ENCODE measurements around the gene WWOX.

The WWOX gene

DNA sequence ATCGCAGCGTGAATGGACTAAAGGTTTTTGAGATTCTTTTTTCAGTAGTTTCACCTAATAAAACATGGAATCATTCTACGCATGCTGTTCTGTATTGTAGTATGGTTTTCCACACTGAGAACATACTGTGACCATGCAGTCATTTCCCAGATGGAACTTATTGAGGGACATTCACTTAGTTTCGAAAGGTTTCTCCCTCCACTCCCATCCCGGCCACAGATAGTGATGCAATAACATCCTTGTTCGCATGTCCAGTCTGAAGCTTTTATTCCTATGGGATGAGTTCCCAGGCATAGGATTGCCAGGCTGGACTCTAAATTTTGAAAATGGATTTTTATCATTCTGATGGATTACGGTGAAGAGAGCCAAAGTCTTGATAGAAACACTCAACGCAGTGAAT is 420.4 kb downstream of the WWOX start:
- no peak for DNase-seq
- no peak overlapping the region for H2AFZ ChIP-seq (ENCODE audit: insufficient read depth, low read length, poor library complexity)

GRCh38 chr16:78520470-78520869 is 421.0 kb downstream of the WWOX start:
- Histone ChIP-seq H3K9me3 (ENCODE audit: insufficient read depth, low read depth, low read length) (peaks cover 2% of the 10 kb centered on the region), H3K18ac (ENCODE audit: low read length) (no peak overlapping the region), H4K91ac (ENCODE audit: low read depth, low read length) (no peak overlapping the region), H3K23ac (ENCODE audit: low read length) (no peak overlapping the region), H3K14ac (ENCODE audit: low read length) (no peak overlapping the region), H4K8ac (ENCODE audit: low read depth, low read length) (no peak overlapping the region), H3K4me3 (ENCODE audit: low read depth, low read length) (no peak overlapping the region), H3K79me1 (ENCODE audit: low read length) (no peaks in the 10 kb centered on the region), H3K79me2 (ENCODE audit: control insufficient read depth, insufficient read depth, low read length, poor library complexity) (no peaks in the 10 kb centered on the region), H3K4me1 (ENCODE audit: control insufficient read depth in 1 of 2, insufficient read depth in 2 of 2, low read length in 2 of 2) (no peaks in the 10 kb centered on the region), H2AFZ (ENCODE audit: insufficient read depth, low read length, poor library complexity) (no peak overlapping the region), H4K12ac (ENCODE audit: low read depth, low read length) (no peak overlapping the region), H2BK12ac (ENCODE audit: low read length) (no peak overlapping the region), H2BK5ac (ENCODE audit: low read depth, low read length, poor library complexity) (no peak overlapping the region), H3K27me3 (ENCODE audit: insufficient read depth, low read length) (no peaks in the 10 kb centered on the region), H3K9ac (ENCODE audit: low read length) (no peak overlapping the region), H3K36me3 (ENCODE audit: control insufficient read depth in 1 of 2, insufficient read depth in 2 of 2, low read length in 2 of 2) (no peaks in the 10 kb centered on the region), H2BK120ac (ENCODE audit: insufficient read depth, low read length, poor library complexity) (no peak overlapping the region), H3K4me2 (ENCODE audit: low read length) (no peak overlapping the region), H2AK5ac (ENCODE audit: low read length) (no peak overlapping the region), H3K4ac (ENCODE audit: low read depth, low read length) (no peak overlapping the region), H3K27ac (ENCODE audit: low read depth, low read length) (no peak overlapping the region)
- DNase-seq, result no peak
- WGBS (ENCODE audit: extremely low coverage, insufficient coverage, insufficient read length), result no CpG with 5 or more reads among the region's 5 CpGs

More for the DNA sequence above, 420.4 kb downstream of the WWOX start:
- H3K27ac ChIP-seq (ENCODE audit: low read depth, low read length), result no peak overlapping the region
- no peak overlapping the region for H3K18ac ChIP-seq (ENCODE audit: low read length)
- no peaks in the 10 kb centered on the region for H3K27me3 ChIP-seq (ENCODE audit: insufficient read depth, low read length)
- H2BK120ac ChIP-seq (ENCODE audit: insufficient read depth, low read length, poor library complexity), result no peak overlapping the region
- no peak overlapping the region for H3K23ac ChIP-seq (ENCODE audit: low read length)
- no peak overlapping the region for H4K8ac ChIP-seq (ENCODE audit: low read depth, low read length)
- H2BK5ac ChIP-seq (ENCODE audit: low read depth, low read length, poor library complexity), result no peak overlapping the region
- H3K36me3 ChIP-seq (ENCODE audit: control insufficient read depth in 1 of 2, insufficient read depth in 2 of 2, low read length in 2 of 2), result no peaks in the 10 kb centered on the region
- no peaks in the 10 kb centered on the region for H3K79me2 ChIP-seq (ENCODE audit: control insufficient read depth, insufficient read depth, low read length, poor library complexity)
- H3K79me1 ChIP-seq (ENCODE audit: low read length), result no peaks in the 10 kb centered on the region
- H3K4me1 ChIP-seq (ENCODE audit: control insufficient read depth in 1 of 2, insufficient read depth in 2 of 2, low read length in 2 of 2), result no peaks in the 10 kb centered on the region
- no peak overlapping the region for H3K14ac ChIP-seq (ENCODE audit: low read length)
- peaks cover 2% of the 10 kb centered on the region for H3K9me3 ChIP-seq (ENCODE audit: insufficient read depth, low read depth, low read length)
- WGBS (ENCODE audit: extremely low coverage, insufficient coverage, insufficient read length), result no CpG with 5 or more reads among the region's 8 CpGs
- H2AK5ac ChIP-seq (ENCODE audit: low read length), result no peak overlapping the region
- H3K9ac ChIP-seq (ENCODE audit: low read length), result no peak overlapping the region
- no peak overlapping the region for H3K4me3 ChIP-seq (ENCODE audit: low read depth, low read length)
- no peak overlapping the region for H2BK12ac ChIP-seq (ENCODE audit: low read length)
- no peak overlapping the region for H4K12ac ChIP-seq (ENCODE audit: low read depth, low read length)
- no peak overlapping the region for H4K91ac ChIP-seq (ENCODE audit: low read depth, low read length)
- H3K4me2 ChIP-seq (ENCODE audit: low read length), result no peak overlapping the region
- no peak overlapping the region for H3K4ac ChIP-seq (ENCODE audit: low read depth, low read length)

- no peak overlapping the region for H2AK5ac ChIP-seq (ENCODE audit: low read length)
- no peak overlapping the region for H2BK5ac ChIP-seq (ENCODE audit: low read depth, low read length, poor library complexity)
- no peak overlapping the region for H3K9ac ChIP-seq (ENCODE audit: low read length)
- H3K4me1 ChIP-seq (ENCODE audit: control insufficient read depth in 1 of 2, insufficient read depth in 2 of 2, low read length in 2 of 2), result no peaks in the 10 kb centered on the region
- H3K9me3 ChIP-seq (ENCODE audit: insufficient read depth, low read depth, low read length), result peaks cover 2% of the 10 kb centered on the region
- no CpG with 5 or more reads among the region's 5 CpGs for WGBS (ENCODE audit: extremely low coverage, insufficient coverage, insufficient read length)
- H3K4me2 ChIP-seq (ENCODE audit: low read length), result no peak overlapping the region
- H3K79me1 ChIP-seq (ENCODE audit: low read length), result no peaks in the 10 kb centered on the region
- no peak overlapping the region for H2BK12ac ChIP-seq (ENCODE audit: low read length)
- H2BK120ac ChIP-seq (ENCODE audit: insufficient read depth, low read length, poor library complexity), result no peak overlapping the region
- H4K12ac ChIP-seq (ENCODE audit: low read depth, low read length), result no peak overlapping the region
- no peak overlapping the region for H3K18ac ChIP-seq (ENCODE audit: low read length)
- no peak for DNase-seq
- H3K27me3 ChIP-seq (ENCODE audit: insufficient read depth, low read length), result no peaks in the 10 kb centered on the region
- no peaks in the 10 kb centered on the region for H3K36me3 ChIP-seq (ENCODE audit: control insufficient read depth in 1 of 2, insufficient read depth in 2 of 2, low read length in 2 of 2)
- no peak overlapping the region for H3K14ac ChIP-seq (ENCODE audit: low read length)
- H3K79me2 ChIP-seq (ENCODE audit: control insufficient read depth, insufficient read depth, low read length, poor library complexity), result no peaks in the 10 kb centered on the region
- no peak overlapping the region for H4K8ac ChIP-seq (ENCODE audit: low read depth, low read length)
- H3K4me3 ChIP-seq (ENCODE audit: low read depth, low read length), result no peak overlapping the region
- H3K27ac ChIP-seq (ENCODE audit: low read depth, low read length), result no peak overlapping the region
- H3K23ac ChIP-seq (ENCODE audit: low read length), result no peak overlapping the region
- H4K91ac ChIP-seq (ENCODE audit: low read depth, low read length), result no peak overlapping the region
- no peak overlapping the region for H3K4ac ChIP-seq (ENCODE audit: low read depth, low read length)
- H2AFZ ChIP-seq (ENCODE audit: insufficient read depth, low read length, poor library complexity), result no peak overlapping the region
These were observed 422.9 kb downstream of the WWOX start for GRCh38 chr16:78522327-78522726.

- Histone ChIP-seq H2AK5ac (ENCODE audit: low read length) (no peak overlapping the region), H4K91ac (ENCODE audit: low read depth, low read length) (no peak overlapping the region), H3K27me3 (ENCODE audit: insufficient read depth, low read length) (no peaks in the 10 kb centered on the region), H3K79me2 (ENCODE audit: control insufficient read depth, insufficient read depth, low read length, poor library complexity) (no peaks in the 10 kb centered on the region), H2BK12ac (ENCODE audit: low read length) (no peak overlapping the region), H3K23ac (ENCODE audit: low read length) (no peak overlapping the region), H3K18ac (ENCODE audit: low read length) (no peak overlapping the region), H3K4me3 (ENCODE audit: low read depth, low read length) (no peak overlapping the region), H2BK120ac (ENCODE audit: insufficient read depth, low read length, poor library complexity) (no peak overlapping the region), H3K14ac (ENCODE audit: low read length) (no peak overlapping the region), H3K79me1 (ENCODE audit: low read length) (no peaks in the 10 kb centered on the region), H3K4me1 (ENCODE audit: control insufficient read depth in 1 of 2, insufficient read depth in 2 of 2, low read length in 2 of 2) (no peaks in the 10 kb centered on the region), H3K4ac (ENCODE audit: low read depth, low read length) (no peak overlapping the region), H3K27ac (ENCODE audit: low read depth, low read length) (no peak overlapping the region), H4K12ac (ENCODE audit: low read depth, low read length) (no peak overlapping the region), H4K8ac (ENCODE audit: low read depth, low read length) (no peak overlapping the region), H3K9ac (ENCODE audit: low read length) (no peak overlapping the region), H2BK5ac (ENCODE audit: low read depth, low read length, poor library complexity) (no peak overlapping the region), H3K36me3 (ENCODE audit: control insufficient read depth in 1 of 2, insufficient read depth in 2 of 2, low read length in 2 of 2) (no peaks in the 10 kb centered on the region), H3K9me3 (ENCODE audit: insufficient read depth, low read depth, low read length) (peaks cover 2% of the 10 kb centered on the region), H2AFZ (ENCODE audit: insufficient read depth, low read length, poor library complexity) (no peak overlapping the region), H3K4me2 (ENCODE audit: low read length) (no peak overlapping the region)
- no CpG with 5 or more reads among the region's 9 CpGs for WGBS (ENCODE audit: extremely low coverage, insufficient coverage, insufficient read length)
- no peak for DNase-seq
These were observed 423.9 kb downstream of the WWOX start for GRCh38 chr16:78523212-78523985.
